ENCODE data around the gene SLC35E4.
"Not testable (repeated sequence)": the region's sequence is repeated elsewhere in the genome, so short reads cannot be mapped to it uniquely, and the experiment has no call there.

GRCh38 chr22:30631469-30631868 lies 4.1 kb upstream of the SLC35E4 start:
- TF ChIP-seq, protein P1, sequence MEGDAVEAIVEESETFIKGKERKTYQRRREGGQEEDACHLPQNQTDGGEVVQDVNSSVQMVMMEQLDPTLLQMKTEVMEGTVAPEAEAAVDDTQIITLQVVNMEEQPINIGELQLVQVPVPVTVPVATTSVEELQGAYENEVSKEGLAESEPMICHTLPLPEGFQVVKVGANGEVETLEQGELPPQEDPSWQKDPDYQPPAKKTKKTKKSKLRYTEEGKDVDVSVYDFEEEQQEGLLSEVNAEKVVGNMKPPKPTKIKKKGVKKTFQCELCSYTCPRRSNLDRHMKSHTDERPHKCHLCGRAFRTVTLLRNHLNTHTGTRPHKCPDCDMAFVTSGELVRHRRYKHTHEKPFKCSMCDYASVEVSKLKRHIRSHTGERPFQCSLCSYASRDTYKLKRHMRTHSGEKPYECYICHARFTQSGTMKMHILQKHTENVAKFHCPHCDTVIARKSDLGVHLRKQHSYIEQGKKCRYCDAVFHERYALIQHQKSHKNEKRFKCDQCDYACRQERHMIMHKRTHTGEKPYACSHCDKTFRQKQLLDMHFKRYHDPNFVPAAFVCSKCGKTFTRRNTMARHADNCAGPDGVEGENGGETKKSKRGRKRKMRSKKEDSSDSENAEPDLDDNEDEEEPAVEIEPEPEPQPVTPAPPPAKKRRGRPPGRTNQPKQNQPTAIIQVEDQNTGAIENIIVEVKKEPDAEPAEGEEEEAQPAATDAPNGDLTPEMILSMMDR (conservative IDR thresholded peaks at IDR 0.05; ENCODE audit: low read length): not testable (repeated sequence)
- TF ChIP-seq EZH2phosphoT487 (IDR thresholded peaks at IDR 0.05; ENCODE audit: borderline replicate concordance, low read depth, low read length): not testable (repeated sequence)
